CD14-positive monocyte (primary cell): ENCODE data around the gene MCOLN2. TPM values are rescaled to one million over a fixed set of nuclear protein-coding genes. Genes with fewer than 3 reads are reported as not detected.
A peak's percentile ranks its signal among the peaks of the same experiment; 100 is the strongest.

Source experiments
- DNase-seq, 3 donors: peaks; one replicate each; pipeline ENCODE4 v3.0.0-alpha.2; 2011 to 2022
- H2AFZ ChIP-seq: 2 replicates; pipeline ENCODE4 v1.6.0; 2012; ENCODE audit warnings: mild to moderate bottlenecking, low read depth, low read length, inconsistent platforms; ENCODE audit not compliant: insufficient read depth, poor library complexity, severe bottlenecking
- H3K27ac ChIP-seq, 2 donors: 1 replicate in 1 of 2; 2 replicates in 1 of 2; pipeline ENCODE4 v1.5.1; 2012 to 2013; ENCODE audit warnings: low read length in 2 of 2, control low read depth in 1 of 2, inconsistent platforms in 1 of 2, low read depth in 1 of 2, mild to moderate bottlenecking in 1 of 2
- H3K27me3 ChIP-seq, 2 donors: one replicate each; pipeline versions ENCODE4 v1.6.0 to v1.6.1; 2011 to 2013; ENCODE audit warnings: low read length in 2 of 2; ENCODE audit not compliant: control insufficient read depth in 2 of 2, insufficient read depth in 2 of 2
- H3K36me3 ChIP-seq, 2 donors: replicated peaks in 1 of 2; 1 replicate in 1 of 2; 2 replicates in 1 of 2; pipeline versions ENCODE4 v1.5.1 to v1.6.1; 2012 to 2013; ENCODE audit warnings: low read length in 2 of 2, control low read depth in 1 of 2, inconsistent platforms in 1 of 2, mild to moderate bottlenecking in 1 of 2; ENCODE audit not compliant: insufficient read depth in 2 of 2, control insufficient read depth in 1 of 2
- H3K4me1 ChIP-seq, 2 donors: 1 replicate in 1 of 2; 2 replicates in 1 of 2; pipeline versions ENCODE4 v1.5.1 to v1.6.1; 2012 to 2013; ENCODE audit warnings: low read length in 2 of 2, control low read depth in 1 of 2, inconsistent platforms in 1 of 2, mild to moderate bottlenecking in 1 of 2, moderate library complexity in 1 of 2; ENCODE audit not compliant: insufficient read depth in 2 of 2, control insufficient read depth in 1 of 2
- H3K4me2 ChIP-seq: replicated peaks from 2 replicates; pipeline ENCODE3; 2012; ENCODE audit warnings: low read length, moderate library complexity, mild to moderate bottlenecking; ENCODE audit not compliant: poor library complexity, severe bottlenecking; ENCODE audit errors: extremely low read depth
- H3K4me3 ChIP-seq, 3 experiments: fragments of 200-600 bp in 1 of 3; sonication (generic) in 1 of 3; replicated peaks in 1 of 3; 1 replicate in 2 of 3; 2 replicates in 1 of 3; pipeline ENCODE4 v1.5.1; 2011 to 2013; ENCODE audit warnings: low read length in 3 of 3, mild to moderate bottlenecking in 3 of 3, control low read depth in 2 of 3, low read depth in 2 of 3, inconsistent platforms in 1 of 3, moderate library complexity in 1 of 3
- H3K79me2 ChIP-seq: 2 replicates; pipeline ENCODE4 v1.6.0; 2012; ENCODE audit warnings: mild to moderate bottlenecking, control low read depth, inconsistent platforms, low read length, moderate library complexity; ENCODE audit not compliant: insufficient read depth
- H3K9ac ChIP-seq: 2 replicates; pipeline ENCODE4 v1.6.0; 2017; ENCODE audit warnings: low read length, mild to moderate bottlenecking; ENCODE audit not compliant: insufficient read depth, poor library complexity, severe bottlenecking
- H3K9me3 ChIP-seq, 2 donors: replicated peaks in 1 of 2; 1 replicate in 1 of 2; 2 replicates in 1 of 2; pipeline versions ENCODE4 v1.5.1 to v1.6.1; 2012 to 2013; ENCODE audit warnings: low read length in 2 of 2, control low read depth in 1 of 2; ENCODE audit not compliant: control insufficient read depth in 1 of 2, insufficient read depth in 1 of 2
- H4K20me1 ChIP-seq: 2 replicates; pipeline ENCODE4 v1.6.0; 2012; ENCODE audit warnings: mild to moderate bottlenecking, low read length, control low read depth, moderate library complexity; ENCODE audit not compliant: insufficient read depth
- H3K27ac Mint-ChIP-seq, 7 donors: one replicate each; pipeline ENCODE4 v1.8.0; 2020; ENCODE audit warnings: mild to moderate bottlenecking in 7 of 7, mixed read lengths in 7 of 7, moderate library complexity in 6 of 7, inconsistent platforms in 2 of 7
- H3K27me3 Mint-ChIP-seq, 3 donors: one replicate each; pipeline ENCODE4 v1.8.0; 2021 to 2022; ENCODE audit warnings: low read depth in 3 of 3, mild to moderate bottlenecking in 3 of 3, mixed read lengths in 3 of 3, moderate library complexity in 3 of 3, inconsistent platforms in 1 of 3
- H3K36me3 Mint-ChIP-seq, 2 donors: one replicate each; pipeline ENCODE4 v1.8.0; 2020; ENCODE audit warnings: mixed read lengths in 2 of 2, inconsistent platforms in 1 of 2, mild to moderate bottlenecking in 1 of 2
- H3K4me1 Mint-ChIP-seq: one replicate; pipeline ENCODE4 v1.8.0; 2020; ENCODE audit warnings: mild to moderate bottlenecking, mixed read lengths
- H3K4me3 Mint-ChIP-seq, 2 donors: one replicate each; pipeline ENCODE4 v1.8.0; 2020; ENCODE audit warnings: mild to moderate bottlenecking in 2 of 2, mixed read lengths in 2 of 2, moderate library complexity in 1 of 2
- H3K9me3 Mint-ChIP-seq, 7 donors: one replicate each; pipeline ENCODE4 v1.8.0; 2020 to 2022; ENCODE audit warnings: mixed read lengths in 7 of 7, mild to moderate bottlenecking in 6 of 7, moderate library complexity in 6 of 7, inconsistent platforms in 2 of 7
- CTCF ChIP-seq: fragments of 200-600 bp; IDR thresholded peaks from one replicate; pipeline ENCODE4 v1.8.0; 2022; ENCODE audit warnings: antibody characterized with exemption, mild to moderate bottlenecking
- WGBS: methylation state at CpG from one replicate; pipeline ENCODE4 v1.1.5; 2013; ENCODE audit warnings: missing lambda C conversion rate; ENCODE audit not compliant: insufficient coverage; 5-methylcytosine and 5-hydroxymethylcytosine counted together
- intact Hi-C, 2 donors: fragments of 100-400 bp; cut with micrococcal nuclease; formaldehyde crosslinking; loops; one replicate each; pipeline versions ENCODE4 v1.15.0 to v1.15.1; 2023
- polyA plus RNA-seq, 3 donors: library from polyadenylated mRNA; depleted of rRNA in 1 of 3; unstranded in 2 of 3; stranded (reverse) in 1 of 3; fragments of 300-500 nt in 2 of 3; fragments of >200 nt in 1 of 3; fragmentation: Illumina TruSeq in 2 of 3; gene quantifications; 1 replicate in 2 of 3; 2 replicates in 1 of 3; pipeline ENCODE4 v1.2.3, GENCODE V29; 2012 to 2021

The MCOLN2 gene
- polyA plus RNA-seq, 3 donors = 0.51 to 2.7 (median 1.1) TPM

- no peaks in the 10 kb centered on the region for H3K27me3 ChIP-seq
- H3K79me2 ChIP-seq = no peaks in the 10 kb centered on the region
- no peaks in the 10 kb centered on the region for H3K36me3 ChIP-seq
- no peak overlapping the region for H3K9ac ChIP-seq
- peaks cover 5 to 7% of the 10 kb centered on the region in 2 donors for H3K9me3 ChIP-seq
- TF ChIP-seq CTCF = no peak
- H3K4me1 ChIP-seq = peaks cover 10 to 11% of the 10 kb centered on the region in 2 donors
- peak overlapping the region; percentile 45 for H2AFZ ChIP-seq
- no peak overlapping the region for H3K4me2 ChIP-seq
- WGBS = 93% methylated on average over 5 of the region's 5 CpGs
- peaks cover 15% of the 10 kb centered on the region for H3K4me1 Mint-ChIP-seq
- no peak overlapping the region for H3K4me3 Mint-ChIP-seq
- no peak for DNase-seq
- H3K27ac ChIP-seq = no peak overlapping the region
- H3K27me3 Mint-ChIP-seq = peaks cover 4 to 11% (median 6%) of the 10 kb centered on the region in 3 donors
- peaks cover 4 to 5% of the 10 kb centered on the region in 2 donors for H3K36me3 Mint-ChIP-seq
- no peak overlapping the region for H3K4me3 ChIP-seq
- H3K27ac Mint-ChIP-seq = no peak overlapping the region
- peaks cover 0 to 17% (median 13%) of the 10 kb centered on the region in 7 donors for H3K9me3 Mint-ChIP-seq
- no peaks in the 10 kb centered on the region for H4K20me1 ChIP-seq
- intact Hi-C loops = loop anchor here in 1 of 2 donors (5.0 kb wide), 1 partner anchor 110 kb away; no protein-coding TSS in a partner anchor
Observed at GRCh38 chr1:84947536-84948410, 49.1 kb downstream of the MCOLN2 start.

- Mint-ChIP-seq H3K36me3 (peaks cover 4 to 5% of the 10 kb centered on the region in 2 donors), H3K27me3 (peaks cover 4 to 11% (median 6%) of the 10 kb centered on the region in 3 donors), H3K9me3 (peaks cover 0 to 17% (median 13%) of the 10 kb centered on the region in 7 donors), H3K4me3 (no peak overlapping the region), H3K4me1 (peaks cover 15% of the 10 kb centered on the region), H3K27ac (no peak overlapping the region)
- H3K79me2 ChIP-seq = no peaks in the 10 kb centered on the region
- H3K4me1 ChIP-seq = peaks cover 10 to 11% of the 10 kb centered on the region in 2 donors
- no peaks in the 10 kb centered on the region for H3K27me3 ChIP-seq
- TF ChIP-seq CTCF = no peak
- no peak overlapping the region for H3K9ac ChIP-seq
- no peak overlapping the region for H3K4me2 ChIP-seq
- intact Hi-C loops = loop anchor here in 1 of 2 donors (5.0 kb wide), 1 partner anchor 111 kb away; no protein-coding TSS in a partner anchor
- WGBS = 100% methylated on average over 2 of the region's 4 CpGs
- H3K4me3 ChIP-seq = no peak overlapping the region
- H2AFZ ChIP-seq = no peak overlapping the region
- DNase-seq = no peak
- no peaks in the 10 kb centered on the region for H3K36me3 ChIP-seq
- H3K27ac ChIP-seq = no peak overlapping the region
- no peaks in the 10 kb centered on the region for H4K20me1 ChIP-seq
- peaks cover 5 to 7% of the 10 kb centered on the region in 2 donors for H3K9me3 ChIP-seq
Observed at GRCh38 chr1:84946631-84947030, 50.3 kb downstream of the MCOLN2 start.
